ENCODE results near the gene HAUS6.
"Not testable (repeated sequence)": the region's sequence is repeated elsewhere in the genome, so short reads cannot be mapped to it uniquely, and the experiment has no call there.

Gene HAUS6

DNA sequence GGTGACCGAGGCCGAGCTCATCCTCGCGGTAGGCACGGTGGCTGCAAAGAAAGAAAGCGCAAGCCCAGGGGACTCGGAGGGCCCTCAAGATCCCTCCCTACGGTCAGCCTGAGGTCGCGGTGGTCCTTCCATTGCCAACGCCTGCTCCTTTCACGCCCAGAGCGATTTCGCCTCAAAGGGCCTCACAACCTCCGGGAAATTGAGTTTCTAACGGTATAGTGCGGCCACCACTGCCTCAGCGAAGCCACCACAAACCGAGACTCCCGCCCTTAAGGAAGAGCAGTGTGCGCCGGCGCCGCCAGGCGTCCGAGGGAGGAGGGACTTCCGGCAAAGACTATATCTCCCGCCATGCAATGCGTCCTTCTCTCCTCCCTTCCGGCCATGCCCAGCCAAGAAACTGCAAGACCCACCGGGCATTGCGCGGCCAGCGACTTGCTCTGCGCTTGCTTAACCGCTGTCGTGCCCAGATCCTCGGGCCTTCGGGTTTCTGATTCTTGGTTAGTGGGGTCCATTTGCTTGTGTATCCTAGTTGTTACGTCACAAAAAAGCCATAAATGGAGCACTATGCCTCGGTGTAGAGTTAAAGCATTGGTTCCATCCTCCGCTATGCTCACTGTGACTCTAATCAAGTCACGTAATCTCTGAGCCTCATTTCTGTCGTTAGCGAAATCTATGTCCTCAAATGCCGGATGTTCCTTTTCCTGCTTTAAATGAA is at the start of gene HAUS6:
HAUS6 (minus strand) TSS at position 274 of the 715 bp plus-strand sequence; CDS start at position 21, 253 bp downstream.
- POLR2A ChIA-PET (ENCODE audit: low non-redundant PET): no interaction called here
- CTCF ChIA-PET: interaction anchor here (0.5 kb wide), 1 partner anchor 351 kb away, joined by 3 read pairs; no protein-coding TSS in a partner anchor

DNA sequence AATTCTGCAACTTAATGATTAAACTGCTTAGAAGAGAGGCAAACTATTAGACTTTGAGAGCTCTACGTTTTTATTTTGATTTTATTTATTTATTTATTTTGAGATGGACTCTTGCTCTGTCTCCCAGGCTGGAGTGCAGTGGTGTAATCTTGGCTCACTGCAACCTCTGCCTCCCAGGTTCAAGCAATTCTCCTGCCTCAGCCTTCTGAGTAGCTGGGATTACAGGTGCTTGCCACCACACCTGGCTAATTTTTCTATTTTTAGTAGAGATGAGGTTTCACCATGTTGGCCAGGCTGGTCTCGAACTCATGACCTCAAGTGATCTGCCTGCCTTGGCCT is 49.4 kb upstream of the HAUS6 start:
- DNase-seq (ENCODE audit: low spot score); POLR2A ChIA-PET (ENCODE audit: low non-redundant PET); H3K27ac ChIP-seq: not testable (repeated sequence)
- CTCF ChIA-PET: interaction anchor here (0.7 kb wide), 1 partner anchor 22 kb away, joined by 3 read pairs; no protein-coding TSS in a partner anchor

More for the DNA sequence above, at the start of gene HAUS6:
- no peak for TF ChIP-seq CTCF (conservative IDR thresholded peaks at IDR 0.05; ENCODE audit: low read depth)
- DNase-seq (ENCODE audit: low spot score): peak; percentile 96
- peak within 1 kb of the TSS; percentile 87 for H3K27ac ChIP-seq

DNA sequence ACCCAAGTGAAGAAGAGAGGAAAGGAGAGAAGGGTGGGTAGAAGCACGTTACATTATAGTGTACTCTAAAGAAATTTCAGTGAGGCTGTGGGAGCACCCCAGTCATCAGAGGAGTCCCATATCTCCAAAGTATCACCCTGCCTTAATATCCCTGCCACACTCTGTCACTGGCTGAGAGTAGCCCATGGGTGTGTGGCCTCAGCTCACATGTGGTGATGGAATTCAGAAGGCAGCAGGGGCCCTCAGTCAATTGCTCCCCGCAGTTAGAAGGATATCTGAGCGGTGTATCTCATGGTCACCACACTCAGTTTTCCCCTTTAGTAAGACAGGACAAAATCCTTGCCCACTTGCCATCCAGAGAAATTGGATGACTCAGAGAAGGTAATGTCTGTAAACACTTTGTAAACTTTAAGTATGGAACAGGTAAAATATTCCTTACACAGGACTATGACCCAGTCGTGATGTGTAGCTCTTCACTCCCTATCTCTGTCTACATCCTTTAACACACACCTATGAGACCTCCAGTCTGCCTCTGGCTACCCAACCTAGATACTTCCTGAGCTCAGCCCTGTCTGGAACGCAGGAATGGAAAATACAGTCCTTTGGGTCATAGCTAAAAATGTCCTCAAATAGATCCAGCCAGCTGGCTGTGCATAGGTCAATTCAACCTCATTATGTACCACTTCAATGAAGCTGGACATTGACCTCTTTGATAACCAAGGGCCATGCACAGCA is 48.9 kb upstream of the HAUS6 start:
- no peak for TF ChIP-seq CTCF (conservative IDR thresholded peaks at IDR 0.05; ENCODE audit: low read depth)
- CTCF ChIA-PET: no interaction called here
- no peak overlapping the region for H3K27ac ChIP-seq
- DNase-seq (ENCODE audit: low spot score): no peak
- POLR2A ChIA-PET (ENCODE audit: low non-redundant PET): no interaction called here

DNA sequence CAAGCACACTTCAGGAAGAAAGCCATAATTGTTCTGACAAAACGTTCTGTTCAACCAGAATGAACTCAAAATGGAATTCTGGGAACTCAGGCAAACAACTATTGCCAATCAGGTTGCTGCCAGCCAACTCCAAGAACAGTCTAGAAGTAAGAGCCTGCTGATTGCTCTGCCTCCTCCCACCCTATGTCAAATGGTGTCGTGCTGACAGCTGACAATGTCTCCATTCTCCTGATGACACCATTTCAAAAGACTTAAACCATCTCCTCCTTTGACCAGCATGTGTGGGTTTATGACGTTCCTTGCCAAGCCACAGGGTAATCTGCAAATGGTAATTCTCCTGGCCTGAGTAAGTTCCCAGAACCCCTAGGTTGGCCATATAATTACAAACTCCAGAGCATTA is 46.5 kb upstream of the HAUS6 start:
- DNase-seq (ENCODE audit: low spot score): no peak
- ChIA-PET POLR2A (ENCODE audit: low non-redundant PET) (no interaction called here), CTCF (interaction anchor here (0.7 kb wide), 1 partner anchor 15 kb away, joined by 3 read pairs; no protein-coding TSS in a partner anchor)
- no peak for TF ChIP-seq CTCF (conservative IDR thresholded peaks at IDR 0.05; ENCODE audit: low read depth)
- H3K27ac ChIP-seq: no peak overlapping the region

DNA sequence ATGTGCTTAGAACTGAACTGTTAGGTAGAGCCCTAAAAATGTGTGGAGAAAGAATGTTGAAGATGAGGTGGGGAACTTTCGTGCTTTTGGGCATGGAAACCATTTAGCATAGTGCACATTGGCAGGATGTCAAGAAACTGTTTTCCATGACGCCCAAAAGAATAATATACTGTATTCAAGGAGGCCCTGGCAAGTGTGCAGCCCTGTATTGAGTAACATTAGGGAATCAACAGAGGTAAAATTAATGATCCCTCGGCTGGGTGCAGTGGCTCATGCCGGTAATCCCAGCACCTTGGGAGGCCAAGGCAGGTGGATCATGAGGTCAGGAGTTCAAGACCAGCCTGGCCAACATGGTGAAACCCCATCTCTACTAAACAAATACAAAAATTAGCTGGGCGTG is 45.5 kb upstream of the HAUS6 start:
- no peak for DNase-seq (ENCODE audit: low spot score)
- CTCF ChIA-PET: no interaction called here

GRCh38 chr9:19146441-19147024 is 43.8 kb upstream of the HAUS6 start:
- ChIA-PET CTCF (no interaction called here), POLR2A (ENCODE audit: low non-redundant PET) (no interaction called here)
- no peak for TF ChIP-seq CTCF (conservative IDR thresholded peaks at IDR 0.05; ENCODE audit: low read depth)
- DNase-seq (ENCODE audit: low spot score): no peak
- H3K27ac ChIP-seq: no peak overlapping the region

More for the DNA sequence above, 45.5 kb upstream of the HAUS6 start:
- no peak for TF ChIP-seq CTCF (conservative IDR thresholded peaks at IDR 0.05; ENCODE audit: low read depth)
- POLR2A ChIA-PET (ENCODE audit: low non-redundant PET): no interaction called here
- no peak overlapping the region for H3K27ac ChIP-seq

GRCh38 chr9:19145881-19146280 is 43.2 kb upstream of the HAUS6 start:
- CTCF ChIA-PET: no interaction called here
- no peak for DNase-seq (ENCODE audit: low spot score)

More at GRCh38 chr9:19145881-19146280, 43.2 kb upstream of the HAUS6 start:
- POLR2A ChIA-PET (ENCODE audit: low non-redundant PET): no interaction called here
- TF ChIP-seq CTCF (conservative IDR thresholded peaks at IDR 0.05; ENCODE audit: low read depth): no peak
- no peak overlapping the region for H3K27ac ChIP-seq

All from RWPE1 (cell line).